Spleen (tissue), 11 donors: Measurements from ENCODE around the gene ABCC12. TPM values are rescaled to one million over a fixed set of nuclear protein-coding genes. Genes with fewer than 3 reads are reported as not detected.

ENCODE experiments used
- DNase-seq: peaks from one replicate; pipeline ENCODE4 v3.0.0-alpha.2; 2020
- H3K27ac ChIP-seq, 8 donors: fragments of 200-600 bp; sonication (generic) in 7 of 8; 1 replicate in 4 of 8; 2 replicates in 4 of 8; pipeline versions ENCODE4 v1.5.0 to v1.8.0; 2016 to 2021; ENCODE audit warnings: inconsistent platforms in 4 of 8, mild to moderate bottlenecking in 4 of 8, moderate library complexity in 1 of 8
- H3K27me3 ChIP-seq, 7 donors: fragments of 200-600 bp; sonication (generic) in 6 of 7; replicated peaks in 1 of 7; 1 replicate in 4 of 7; 2 replicates in 3 of 7; pipeline versions ENCODE4 v1.5.0 to v1.8.0; 2016 to 2021; ENCODE audit warnings: inconsistent platforms in 3 of 7, mild to moderate bottlenecking in 1 of 7
- H3K36me3 ChIP-seq, 6 donors: fragments of 200-600 bp; sonication (generic) in 5 of 6; 1 replicate in 4 of 6; 2 replicates in 2 of 6; pipeline versions ENCODE4 v1.5.0 to v1.8.0; 2016 to 2021; ENCODE audit warnings: inconsistent platforms in 2 of 6
- H3K4me1 ChIP-seq, 6 donors: fragments of 200-600 bp; sonication (generic) in 5 of 6; 1 replicate in 3 of 6; 2 replicates in 3 of 6; pipeline versions ENCODE4 v1.5.0 to v1.8.0; 2016 to 2021; ENCODE audit warnings: inconsistent platforms in 3 of 6
- H3K4me3 ChIP-seq, 8 donors: fragments of 200-600 bp; sonication (generic) in 7 of 8; 1 replicate in 4 of 8; 2 replicates in 4 of 8; pipeline versions ENCODE4 v1.5.0 to v1.8.0; 2016 to 2021; ENCODE audit warnings: inconsistent platforms in 4 of 8, mild to moderate bottlenecking in 4 of 8, moderate library complexity in 2 of 8
- H3K9me3 ChIP-seq, 8 donors: fragments of 200-600 bp; sonication (generic) in 7 of 8; 1 replicate in 4 of 8; 2 replicates in 4 of 8; pipeline versions ENCODE4 v1.5.0 to v1.8.0; 2016 to 2021; ENCODE audit warnings: inconsistent platforms in 4 of 8
- POLR2A ChIP-seq, 3 donors: fragments of 450-650 bp; IDR thresholded peaks; one replicate each; pipeline ENCODE4 v1.5.1; 2017; ENCODE audit warnings: antibody characterized with exemption in 3 of 3, mild to moderate bottlenecking in 1 of 3
- POLR2AphosphoS5 ChIP-seq, 3 donors: sonication (generic); formaldehyde crosslinking; IDR thresholded peaks; one replicate each; pipeline ENCODE4 v1.5.1; 2017; ENCODE audit warnings: antibody characterized with exemption in 3 of 3
- WGBS, 5 donors: extraction: QIAGEN DNeasy Blood & Tissue Kit in 3 of 5; methylation state at CpG; one replicate each; pipeline versions ENCODE4 v1.1.5 to v1.1.7; 2013 to 2018; 5-methylcytosine and 5-hydroxymethylcytosine counted together
- intact Hi-C: fragments of 100-400 bp; cut with DNase I; formaldehyde crosslinking; loops from one replicate; pipeline ENCODE4 v1.15.0; 2023; ENCODE audit warnings: low total_unique reads
- polyA plus RNA-seq, 3 donors: library from polyadenylated mRNA; stranded (reverse); fragments of 200-250 nt; gene quantifications; one replicate each; pipeline ENCODE4 v1.2.1, GENCODE V29; 2013
- total RNA-seq, 7 donors: library from RNA; depleted of rRNA in 3 of 7; stranded (reverse); fragments of >200 nt in 3 of 7; fragmentation: NEBNext Ultra II Directional in 4 of 7; extraction: Animal tissue kit (Norgen Biotek cat#: 25700) in 4 of 7; gene quantifications; one replicate each; pipeline versions ENCODE4 v1.1.0 to v1.2.1, GENCODE V29; 2016 to 2021
- TF ChIP-seq, protein P1 (sequence below), 11 experiments: fragments of 200-600 bp in 7 of 11; fragments of 450-650 bp in 4 of 11; sonication (generic) in 4 of 11; IDR thresholded peaks in 8 of 11; conservative IDR thresholded peaks in 3 of 11; 1 replicate in 7 of 11; 2 replicates in 4 of 11; pipeline versions ENCODE4 v1.4.0 to v1.8.0; 2016 to 2021; ENCODE audit warnings: antibody characterized with exemption in 11 of 11, inconsistent platforms in 4 of 11, mild to moderate bottlenecking in 1 of 11
- donor health status: healthy with polysubstance abuse.
- donor health status: DM: no; HTN: no; CAD: no; lungs with moderate emphysema.
- donor health status: DM: no; HTN: no; CAD: no.
- donor health status: Bipolar disorder and iron deficiency.
- donor health status: healthy.
- donor health status: DM: no; HTN: no; CAD: no.
- donor health status: DM: yes; HTN: yes; CAD: no.

ABCC12 gene
- total and polyA plus RNA-seq, 10 donors: not detected

DNA sequence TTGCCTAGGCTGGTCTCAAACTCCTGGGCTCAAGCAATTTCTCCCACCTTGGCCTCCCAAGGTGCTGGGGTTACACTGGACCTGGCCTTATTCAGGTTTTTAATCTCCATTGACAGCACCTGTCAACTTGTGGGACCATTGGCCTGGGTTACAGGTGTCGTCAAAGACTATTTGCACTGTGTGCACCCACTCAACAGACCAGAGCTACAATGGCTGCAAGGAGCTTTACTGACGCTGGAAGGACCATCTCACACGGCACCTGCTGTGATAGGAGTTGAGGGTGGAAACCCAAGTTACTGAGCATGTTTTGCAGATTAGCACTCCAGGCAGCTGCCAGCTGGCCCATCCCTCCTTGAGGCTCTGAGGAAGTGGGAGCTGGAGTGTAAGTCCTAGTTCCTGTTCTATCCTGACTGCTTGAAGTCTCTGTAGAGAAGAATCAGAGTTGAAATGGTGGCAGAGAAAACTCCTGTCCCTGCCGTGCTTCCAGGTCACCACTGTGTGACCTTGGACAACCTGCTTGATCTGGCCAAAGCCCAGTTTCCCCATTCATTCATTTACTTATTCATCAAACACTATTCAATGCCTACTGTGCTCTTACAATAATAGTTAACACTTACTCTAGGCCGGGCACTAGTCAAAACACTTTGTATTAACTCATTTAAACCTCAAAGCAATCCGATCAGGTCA, 45.9 kb upstream of the ABCC12 start:
- TF ChIP-seq, protein P1, sequence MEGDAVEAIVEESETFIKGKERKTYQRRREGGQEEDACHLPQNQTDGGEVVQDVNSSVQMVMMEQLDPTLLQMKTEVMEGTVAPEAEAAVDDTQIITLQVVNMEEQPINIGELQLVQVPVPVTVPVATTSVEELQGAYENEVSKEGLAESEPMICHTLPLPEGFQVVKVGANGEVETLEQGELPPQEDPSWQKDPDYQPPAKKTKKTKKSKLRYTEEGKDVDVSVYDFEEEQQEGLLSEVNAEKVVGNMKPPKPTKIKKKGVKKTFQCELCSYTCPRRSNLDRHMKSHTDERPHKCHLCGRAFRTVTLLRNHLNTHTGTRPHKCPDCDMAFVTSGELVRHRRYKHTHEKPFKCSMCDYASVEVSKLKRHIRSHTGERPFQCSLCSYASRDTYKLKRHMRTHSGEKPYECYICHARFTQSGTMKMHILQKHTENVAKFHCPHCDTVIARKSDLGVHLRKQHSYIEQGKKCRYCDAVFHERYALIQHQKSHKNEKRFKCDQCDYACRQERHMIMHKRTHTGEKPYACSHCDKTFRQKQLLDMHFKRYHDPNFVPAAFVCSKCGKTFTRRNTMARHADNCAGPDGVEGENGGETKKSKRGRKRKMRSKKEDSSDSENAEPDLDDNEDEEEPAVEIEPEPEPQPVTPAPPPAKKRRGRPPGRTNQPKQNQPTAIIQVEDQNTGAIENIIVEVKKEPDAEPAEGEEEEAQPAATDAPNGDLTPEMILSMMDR (IDR thresholded peaks at IDR 0.05 in 8 of 11, conservative IDR thresholded peaks at IDR 0.05 in 3 of 11): no peak
- TF ChIP-seq POLR2A (IDR thresholded peaks at IDR 0.05): no peak
- TF ChIP-seq POLR2AphosphoS5 (IDR thresholded peaks at IDR 0.05): no peak
- intact Hi-C loops: no loop called here
- H3K36me3 ChIP-seq: no peaks in the 10 kb centered on the region
- peaks cover 0 to 10% (median 0%) of the 10 kb centered on the region in 7 donors for H3K27me3 ChIP-seq
- no peaks in the 10 kb centered on the region for H3K9me3 ChIP-seq
- no peak overlapping the region for H3K27ac ChIP-seq
- no peaks in the 10 kb centered on the region for H3K4me1 ChIP-seq
- H3K4me3 ChIP-seq: no peak overlapping the region
- WGBS, 5 donors: 70 to 81% (median 80%) methylated on average over 6 of the region's 6 CpGs
- no peak for DNase-seq

- H3K4me1 ChIP-seq: no peaks in the 10 kb centered on the region
- H3K36me3 ChIP-seq: no peaks in the 10 kb centered on the region
- H3K9me3 ChIP-seq: no peaks in the 10 kb centered on the region
- TF ChIP-seq POLR2A (IDR thresholded peaks at IDR 0.05) (no peak), POLR2AphosphoS5 (IDR thresholded peaks at IDR 0.05) (no peak)
- TF ChIP-seq, protein P1 (IDR thresholded peaks at IDR 0.05 in 8 of 11, conservative IDR thresholded peaks at IDR 0.05 in 3 of 11): no peak
- intact Hi-C loops: no loop called here
- no peak overlapping the region for H3K27ac ChIP-seq
- no peak for DNase-seq
- no peak overlapping the region for H3K4me3 ChIP-seq
- no peaks in the 10 kb centered on the region for H3K27me3 ChIP-seq
- 73 to 87% (median 85%) methylated on average over 3 of the region's 3 CpGs for WGBS, 5 donors
These were observed 41.5 kb upstream of the ABCC12 start for GRCh38 chr16:48197294-48197693.

- Histone ChIP-seq H3K27me3 (no peaks in the 10 kb centered on the region), H3K27ac (no peak overlapping the region), H3K9me3 (no peaks in the 10 kb centered on the region), H3K4me1 (no peaks in the 10 kb centered on the region), H3K36me3 (no peaks in the 10 kb centered on the region), H3K4me3 (no peak overlapping the region)
- no peak for DNase-seq
- no peak for TF ChIP-seq POLR2A (IDR thresholded peaks at IDR 0.05)
- TF ChIP-seq, protein P1 (IDR thresholded peaks at IDR 0.05 in 8 of 11, conservative IDR thresholded peaks at IDR 0.05 in 3 of 11): no peak
- no peak for TF ChIP-seq POLR2AphosphoS5 (IDR thresholded peaks at IDR 0.05)
- intact Hi-C loops: no loop called here
- WGBS, 5 donors: 46 to 68% (median 51%) methylated on average over 5 of the region's 5 CpGs
These were observed 39.2 kb upstream of the ABCC12 start for GRCh38 chr16:48194828-48195556.

DNA sequence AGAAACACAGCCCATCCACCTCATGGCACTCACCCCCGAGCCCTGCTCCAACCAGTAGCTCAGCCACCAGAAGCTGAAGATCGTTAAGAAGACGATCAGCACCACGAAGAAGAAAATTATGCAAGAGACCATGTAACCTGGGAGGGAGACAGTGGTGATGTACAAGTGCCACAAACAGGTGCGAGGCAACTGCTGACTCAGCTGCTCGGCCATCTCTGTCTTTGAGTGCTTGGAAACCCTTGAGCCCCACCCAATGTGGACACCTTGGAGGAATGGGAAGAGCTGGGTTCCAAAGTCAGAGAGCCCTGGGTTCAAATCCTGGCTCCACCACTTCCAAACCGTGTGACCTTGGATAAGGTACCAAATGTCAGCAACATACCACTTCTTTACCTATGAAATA, 38.1 kb upstream of the ABCC12 start:
- no peaks in the 10 kb centered on the region for H3K36me3 ChIP-seq
- no peak overlapping the region for H3K4me3 ChIP-seq
- 79 to 97% (median 84%) methylated on average over 7 of the region's 7 CpGs for WGBS, 5 donors
- no peaks in the 10 kb centered on the region for H3K9me3 ChIP-seq
- H3K27me3 ChIP-seq: no peaks in the 10 kb centered on the region
- DNase-seq: no peak
- intact Hi-C loops: no loop called here
- no peak for TF ChIP-seq POLR2A (IDR thresholded peaks at IDR 0.05)
- TF ChIP-seq POLR2AphosphoS5 (IDR thresholded peaks at IDR 0.05): no peak
- TF ChIP-seq, protein P1 (IDR thresholded peaks at IDR 0.05 in 8 of 11, conservative IDR thresholded peaks at IDR 0.05 in 3 of 11): no peak
- H3K27ac ChIP-seq: no peak overlapping the region
- H3K4me1 ChIP-seq: peaks cover 0 to 8% (median under 1%) of the 10 kb centered on the region in 6 donors
